SK-N-SH (cell line): ENCODE data around the gene CRIP1. TPM values are rescaled to one million over a fixed set of nuclear protein-coding genes. Genes with fewer than 3 reads are reported as not detected.

Source experiments
- CTCF ChIA-PET: fragments of 300-600, 350-600 bp; formaldehyde crosslinking; extraction: SDS; loops from one replicate; lab custom pipeline; 2021; lab: Yijun Ruan, JAX
- POLR2A ChIA-PET: fragments of 350-600 bp; sonication (Branson Sonifier 250); formaldehyde crosslinking; extraction: SDS; loops from one replicate; lab custom pipeline; 2020; ENCODE audit warnings: antibody characterized with exemption, inconsistent platforms; lab: Yijun Ruan, JAX
- DNase-seq: peaks from one replicate; pipeline ENCODE4 v3.0.0; 2012
- H2AFZ ChIP-seq: fragments of 200-600 bp; sonication (generic); 2 replicates; pipeline ENCODE4 v1.8.1; 2016; ENCODE audit warnings: antibody characterized with exemption, mild to moderate bottlenecking, low read depth
- H3F3A ChIP-seq: fragments of 200-600 bp; sonication (generic); replicated peaks from 2 replicates; pipeline ENCODE3; 2016; ENCODE audit warnings: antibody characterized with exemption, mild to moderate bottlenecking; ENCODE audit not compliant: insufficient read depth
- H3K27ac ChIP-seq, 2 experiments: fragments of 200-500 bp in 1 of 2; fragments of 200-600 bp in 1 of 2; sonication (Bioruptor generic) in 1 of 2; sonication (generic), shearing (Covaris generic) in 1 of 2; 2 replicates each; pipeline versions ENCODE4 v1.5.1 to v1.6.1; 2014 to 2016; ENCODE audit warnings: low read depth in 2 of 2, inconsistent platforms in 1 of 2, low read length in 1 of 2, mild to moderate bottlenecking in 1 of 2, mixed read lengths in 1 of 2
- H3K27me3 ChIP-seq: fragments of 200-600 bp; sonication (generic), shearing (Covaris generic); 2 replicates; pipeline ENCODE4 v1.6.1; 2016; ENCODE audit warnings: mixed run types; ENCODE audit not compliant: insufficient read depth
- H3K36me3 ChIP-seq, 2 experiments: fragments of 200-500 bp in 1 of 2; fragments of 200-600 bp in 1 of 2; sonication (Bioruptor generic) in 1 of 2; sonication (generic) in 1 of 2; replicated peaks in 1 of 2; 2 replicates each; pipeline versions ENCODE3 to v1.5.1; 2014 to 2016; ENCODE audit warnings: low read length in 1 of 2, mild to moderate bottlenecking in 1 of 2; ENCODE audit not compliant: insufficient read depth in 2 of 2, control insufficient read depth in 1 of 2
- H3K4me1 ChIP-seq, 2 experiments: fragments of 200-500 bp in 1 of 2; fragments of 200-600 bp in 1 of 2; sonication (Bioruptor generic) in 1 of 2; sonication (generic), shearing (Covaris generic) in 1 of 2; 2 replicates each; pipeline versions ENCODE4 v1.5.1 to v1.6.1; 2014 to 2016; ENCODE audit warnings: low read depth in 1 of 2, low read length in 1 of 2, mixed run types in 1 of 2; ENCODE audit not compliant: insufficient read depth in 2 of 2, control insufficient read depth in 1 of 2
- H3K4me2 ChIP-seq: fragments of 200-600 bp; sonication (generic), shearing (Covaris generic); 2 replicates; pipeline ENCODE4 v1.6.1; 2017; ENCODE audit warnings: mixed run types
- H3K4me3 ChIP-seq, 2 experiments: fragments of 200-500 bp in 1 of 2; fragments of 200-600 bp in 1 of 2; sonication (Bioruptor generic) in 1 of 2; sonication (generic), shearing (Covaris generic) in 1 of 2; 2 replicates each; pipeline versions ENCODE4 v1.5.1 to v1.8.1; 2014 to 2016; ENCODE audit warnings: low read depth in 2 of 2, inconsistent platforms in 1 of 2, low read length in 1 of 2, mild to moderate bottlenecking in 1 of 2, mixed read lengths in 1 of 2, moderate library complexity in 1 of 2
- H3K79me2 ChIP-seq: fragments of 200-600 bp; sonication (generic); 2 replicates; pipeline ENCODE4 v1.8.1; 2017; ENCODE audit warnings: mild to moderate bottlenecking; ENCODE audit not compliant: insufficient read depth
- H3K9ac ChIP-seq: fragments of 200-600 bp; sonication (generic); 2 replicates; pipeline ENCODE4 v1.6.1; 2017; ENCODE audit warnings: mixed run types
- H3K9me2 ChIP-seq: fragments of 200-600 bp; sonication (generic); 2 replicates; pipeline ENCODE4 v1.6.1; 2017; ENCODE audit warnings: mixed run types
- H3K9me3 ChIP-seq: fragments of 200-600 bp; sonication (generic); 2 replicates; pipeline ENCODE4 v1.6.1; 2017; ENCODE audit warnings: mixed run types, mild to moderate bottlenecking, moderate library complexity
- H4K20me1 ChIP-seq: fragments of 200-600 bp; sonication (generic); 2 replicates; pipeline ENCODE4 v1.6.1; 2017; ENCODE audit warnings: mild to moderate bottlenecking, mixed run types; ENCODE audit not compliant: insufficient read depth
- ELF1 ChIP-seq: IDR thresholded peaks from 2 replicates; pipeline ENCODE4 v1.4.0; 2012
- FOXM1 ChIP-seq: IDR thresholded peaks from 2 replicates; pipeline ENCODE4 v1.4.0; 2012; ENCODE audit warnings: low read depth, mild to moderate bottlenecking
- RAD21 ChIP-seq: IDR thresholded peaks from 2 replicates; pipeline ENCODE4 v1.6.1; 2012; ENCODE audit warnings: mild to moderate bottlenecking, low read length
- RFX5 ChIP-seq: IDR thresholded peaks from 2 replicates; pipeline ENCODE4 v1.6.1; 2012; ENCODE audit warnings: mild to moderate bottlenecking, improper control_type of control experiment, low read length
- RXRA ChIP-seq: IDR thresholded peaks from 2 replicates; pipeline ENCODE4 v1.4.0; 2012; ENCODE audit warnings: low read depth, mild to moderate bottlenecking, borderline replicate concordance
- SIN3A ChIP-seq: IDR thresholded peaks from 2 replicates; pipeline ENCODE4 v1.6.1; 2012; ENCODE audit warnings: low read depth, mild to moderate bottlenecking, low read length, moderate library complexity, borderline replicate concordance
- TCF12 ChIP-seq: IDR thresholded peaks from 2 replicates; pipeline ENCODE4 v1.4.0; 2012
- YY1 ChIP-seq: IDR thresholded peaks from 2 replicates; pipeline ENCODE4 v1.4.0; 2012; ENCODE audit warnings: low read depth, mild to moderate bottlenecking
- WGBS: methylation state at CpG from one replicate; pipeline ENCODE4 v1.1.6; 2017; ENCODE audit warnings: low lambda C conversion rate; 5-methylcytosine and 5-hydroxymethylcytosine counted together
- polyA plus RNA-seq, 3 experiments: library from polyadenylated mRNA; depleted of rRNA; stranded (reverse); fragments of >200 nt; gene quantifications; 2 replicates each; pipeline ENCODE4 v1.2.3, GENCODE V29; 2012
- TF ChIP-seq, protein P1 (sequence below): IDR thresholded peaks from 2 replicates; pipeline ENCODE4 v1.6.1; 2012; ENCODE audit warnings: mild to moderate bottlenecking, low read depth, low read length, moderate library complexity
- TF ChIP-seq, protein P2 (sequence below): fragments of 200-600 bp; sonication (generic); IDR thresholded peaks from 2 replicates; pipeline ENCODE4 v1.6.1; 2017; ENCODE audit warnings: antibody characterized with exemption, mild to moderate bottlenecking, moderate library complexity
- TF ChIP-seq, protein P3 (sequence below): fragments of 150-350 bp; IDR thresholded peaks from 2 replicates; pipeline ENCODE4 v1.6.1; 2017; ENCODE audit warnings: antibody characterized with exemption, low read length, low read depth, borderline replicate concordance
- TF ChIP-seq, protein P4 (sequence below): IDR thresholded peaks from 2 replicates; pipeline ENCODE4 v1.4.0; 2012; ENCODE audit warnings: low read depth
- TF ChIP-seq, protein P5 (sequence below): IDR thresholded peaks from 2 replicates; pipeline ENCODE4 v1.4.0; 2012; ENCODE audit warnings: low read depth, borderline replicate concordance

CRIP1 gene
- polyA plus RNA-seq, 1 of the 3 experiments (the other 2 are of a cell fraction) = 0.72 TPM

DNA sequence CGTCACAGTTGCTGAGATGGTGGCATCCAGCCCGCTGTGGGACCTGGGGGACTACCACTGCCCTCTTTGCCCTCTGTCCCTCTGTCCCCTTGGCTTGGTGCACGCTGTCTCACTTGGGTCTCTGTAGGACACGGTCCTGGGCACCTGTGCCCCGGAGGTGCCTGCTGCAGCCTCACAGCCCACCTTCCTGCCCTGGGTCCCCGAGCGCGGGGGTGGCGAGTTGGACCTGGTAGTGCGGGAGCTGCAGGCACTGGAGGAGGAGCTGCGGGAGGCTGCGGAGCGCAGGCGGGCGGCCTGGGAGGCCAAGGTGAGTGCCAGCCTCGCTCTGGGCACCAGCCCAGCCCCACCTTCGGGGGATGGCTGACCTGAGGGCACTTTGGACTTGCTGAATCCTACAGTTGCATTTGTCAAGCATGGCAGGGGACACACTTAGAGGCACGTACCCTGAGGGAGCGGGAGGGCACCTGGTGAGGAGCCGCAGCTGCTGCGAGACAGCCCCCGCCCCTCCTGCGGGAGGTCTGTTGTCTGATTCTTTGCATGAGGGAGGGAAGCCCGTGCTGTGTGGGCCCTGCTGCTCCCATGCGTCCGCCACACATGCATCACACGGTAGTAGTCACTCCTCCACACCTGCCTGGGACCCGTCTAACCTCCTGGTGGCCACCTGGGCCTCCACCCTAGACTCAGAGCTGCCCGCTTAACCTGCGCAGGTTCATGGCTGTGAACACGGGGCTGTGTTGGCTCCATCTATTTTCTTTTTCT lies 11.2 kb downstream of the CRIP1 start:
- no peaks in the 10 kb centered on the region for H3K36me3 ChIP-seq
- H4K20me1 ChIP-seq = no peaks in the 10 kb centered on the region
- TF ChIP-seq, protein P1, sequence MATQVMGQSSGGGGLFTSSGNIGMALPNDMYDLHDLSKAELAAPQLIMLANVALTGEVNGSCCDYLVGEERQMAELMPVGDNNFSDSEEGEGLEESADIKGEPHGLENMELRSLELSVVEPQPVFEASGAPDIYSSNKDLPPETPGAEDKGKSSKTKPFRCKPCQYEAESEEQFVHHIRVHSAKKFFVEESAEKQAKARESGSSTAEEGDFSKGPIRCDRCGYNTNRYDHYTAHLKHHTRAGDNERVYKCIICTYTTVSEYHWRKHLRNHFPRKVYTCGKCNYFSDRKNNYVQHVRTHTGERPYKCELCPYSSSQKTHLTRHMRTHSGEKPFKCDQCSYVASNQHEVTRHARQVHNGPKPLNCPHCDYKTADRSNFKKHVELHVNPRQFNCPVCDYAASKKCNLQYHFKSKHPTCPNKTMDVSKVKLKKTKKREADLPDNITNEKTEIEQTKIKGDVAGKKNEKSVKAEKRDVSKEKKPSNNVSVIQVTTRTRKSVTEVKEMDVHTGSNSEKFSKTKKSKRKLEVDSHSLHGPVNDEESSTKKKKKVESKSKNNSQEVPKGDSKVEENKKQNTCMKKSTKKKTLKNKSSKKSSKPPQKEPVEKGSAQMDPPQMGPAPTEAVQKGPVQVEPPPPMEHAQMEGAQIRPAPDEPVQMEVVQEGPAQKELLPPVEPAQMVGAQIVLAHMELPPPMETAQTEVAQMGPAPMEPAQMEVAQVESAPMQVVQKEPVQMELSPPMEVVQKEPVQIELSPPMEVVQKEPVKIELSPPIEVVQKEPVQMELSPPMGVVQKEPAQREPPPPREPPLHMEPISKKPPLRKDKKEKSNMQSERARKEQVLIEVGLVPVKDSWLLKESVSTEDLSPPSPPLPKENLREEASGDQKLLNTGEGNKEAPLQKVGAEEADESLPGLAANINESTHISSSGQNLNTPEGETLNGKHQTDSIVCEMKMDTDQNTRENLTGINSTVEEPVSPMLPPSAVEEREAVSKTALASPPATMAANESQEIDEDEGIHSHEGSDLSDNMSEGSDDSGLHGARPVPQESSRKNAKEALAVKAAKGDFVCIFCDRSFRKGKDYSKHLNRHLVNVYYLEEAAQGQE = no peak
- TF ChIP-seq RFX5 (no peak), SIN3A (no peak), TCF12 (no peak), RAD21 (no peak), ELF1 (no peak), FOXM1 (no peak), RXRA (no peak), YY1 (no peak)
- TF ChIP-seq, protein P2, sequence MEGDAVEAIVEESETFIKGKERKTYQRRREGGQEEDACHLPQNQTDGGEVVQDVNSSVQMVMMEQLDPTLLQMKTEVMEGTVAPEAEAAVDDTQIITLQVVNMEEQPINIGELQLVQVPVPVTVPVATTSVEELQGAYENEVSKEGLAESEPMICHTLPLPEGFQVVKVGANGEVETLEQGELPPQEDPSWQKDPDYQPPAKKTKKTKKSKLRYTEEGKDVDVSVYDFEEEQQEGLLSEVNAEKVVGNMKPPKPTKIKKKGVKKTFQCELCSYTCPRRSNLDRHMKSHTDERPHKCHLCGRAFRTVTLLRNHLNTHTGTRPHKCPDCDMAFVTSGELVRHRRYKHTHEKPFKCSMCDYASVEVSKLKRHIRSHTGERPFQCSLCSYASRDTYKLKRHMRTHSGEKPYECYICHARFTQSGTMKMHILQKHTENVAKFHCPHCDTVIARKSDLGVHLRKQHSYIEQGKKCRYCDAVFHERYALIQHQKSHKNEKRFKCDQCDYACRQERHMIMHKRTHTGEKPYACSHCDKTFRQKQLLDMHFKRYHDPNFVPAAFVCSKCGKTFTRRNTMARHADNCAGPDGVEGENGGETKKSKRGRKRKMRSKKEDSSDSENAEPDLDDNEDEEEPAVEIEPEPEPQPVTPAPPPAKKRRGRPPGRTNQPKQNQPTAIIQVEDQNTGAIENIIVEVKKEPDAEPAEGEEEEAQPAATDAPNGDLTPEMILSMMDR = no peak
- TF ChIP-seq, protein P3, sequence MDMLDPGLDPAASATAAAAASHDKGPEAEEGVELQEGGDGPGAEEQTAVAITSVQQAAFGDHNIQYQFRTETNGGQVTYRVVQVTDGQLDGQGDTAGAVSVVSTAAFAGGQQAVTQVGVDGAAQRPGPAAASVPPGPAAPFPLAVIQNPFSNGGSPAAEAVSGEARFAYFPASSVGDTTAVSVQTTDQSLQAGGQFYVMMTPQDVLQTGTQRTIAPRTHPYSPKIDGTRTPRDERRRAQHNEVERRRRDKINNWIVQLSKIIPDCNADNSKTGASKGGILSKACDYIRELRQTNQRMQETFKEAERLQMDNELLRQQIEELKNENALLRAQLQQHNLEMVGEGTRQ = no peak
- TF ChIP-seq, protein P4, sequence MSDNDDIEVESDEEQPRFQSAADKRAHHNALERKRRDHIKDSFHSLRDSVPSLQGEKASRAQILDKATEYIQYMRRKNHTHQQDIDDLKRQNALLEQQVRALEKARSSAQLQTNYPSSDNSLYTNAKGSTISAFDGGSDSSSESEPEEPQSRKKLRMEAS = no peak
- TF ChIP-seq, protein P5, sequence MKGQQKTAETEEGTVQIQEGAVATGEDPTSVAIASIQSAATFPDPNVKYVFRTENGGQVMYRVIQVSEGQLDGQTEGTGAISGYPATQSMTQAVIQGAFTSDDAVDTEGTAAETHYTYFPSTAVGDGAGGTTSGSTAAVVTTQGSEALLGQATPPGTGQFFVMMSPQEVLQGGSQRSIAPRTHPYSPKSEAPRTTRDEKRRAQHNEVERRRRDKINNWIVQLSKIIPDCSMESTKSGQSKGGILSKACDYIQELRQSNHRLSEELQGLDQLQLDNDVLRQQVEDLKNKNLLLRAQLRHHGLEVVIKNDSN = no peak
- TF ChIP-seq, all 33 proteins: peak for 0
- Histone ChIP-seq H3K9me2 (no peaks in the 10 kb centered on the region), H3F3A (no peaks in the 10 kb centered on the region), H3K9ac (no peak overlapping the region), H2AFZ (no peak overlapping the region), H3K27ac (no peak overlapping the region), H3K9me3 (no peaks in the 10 kb centered on the region), H3K79me2 (peaks cover 1% of the 10 kb centered on the region; the same call in 1 of the 2 replicates), H3K27me3 (no peaks in the 10 kb centered on the region), H3K4me3 (no peak overlapping the region), H3K4me1 (no peaks in the 10 kb centered on the region), H3K4me2 (no peak overlapping the region)
- WGBS = 87% methylated on average over 15 of the region's 31 CpGs
- CTCF ChIA-PET = interaction anchor here (1.7 to 1.9 kb wide), 2 partner anchors 17 to 30 kb away, joined by 5 to 9 read pairs; no protein-coding TSS in a partner anchor
- POLR2A ChIA-PET = no interaction called here
- DNase-seq = no peak
